MM.1S (cell line): ENCODE measurements around the gene TMEM272.

ENCODE experiments used
- EZH2 ChIP-seq: fragments of 300-600 bp; sonication (generic); optimal IDR thresholded peaks from 2 replicates; pipeline ENCODE3; 2017; ENCODE audit warnings: low read depth, mild to moderate bottlenecking, antibody characterized with exemption, low read length, mixed read lengths
- EZH2phosphoT487 ChIP-seq: fragments of 300-600 bp; sonication (generic); IDR thresholded peaks from 2 replicates; pipeline ENCODE4 v1.6.1; 2018; ENCODE audit warnings: antibody characterized with exemption, low read length
- TF ChIP-seq, protein P1 (sequence below): fragments of 300-600 bp; sonication (generic); IDR thresholded peaks from 2 replicates; pipeline ENCODE4 v1.5.1; 2016; ENCODE audit warnings: antibody characterized with exemption, low read length, mixed read lengths

DNA sequence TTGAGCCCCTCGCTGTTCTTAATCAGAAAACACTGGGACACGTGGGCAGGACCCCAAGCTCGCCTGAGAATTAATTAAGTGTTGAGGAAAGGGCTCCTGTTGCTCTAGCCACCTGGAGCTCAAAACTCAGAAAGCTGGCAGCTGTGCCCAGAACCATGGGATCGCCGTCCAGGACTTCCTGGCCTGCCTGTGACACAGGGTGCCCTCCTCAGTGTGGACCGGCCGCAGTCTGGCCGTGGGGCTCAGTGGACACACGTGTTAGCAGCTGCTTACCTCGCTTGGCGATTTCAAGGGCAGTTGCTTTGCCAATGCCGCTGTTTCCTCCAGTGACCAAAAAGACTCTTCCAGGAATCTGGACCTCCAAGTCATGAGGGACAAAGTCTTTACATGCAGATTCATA is 45.7 kb downstream of the TMEM272 start:
- TF ChIP-seq, protein P1, sequence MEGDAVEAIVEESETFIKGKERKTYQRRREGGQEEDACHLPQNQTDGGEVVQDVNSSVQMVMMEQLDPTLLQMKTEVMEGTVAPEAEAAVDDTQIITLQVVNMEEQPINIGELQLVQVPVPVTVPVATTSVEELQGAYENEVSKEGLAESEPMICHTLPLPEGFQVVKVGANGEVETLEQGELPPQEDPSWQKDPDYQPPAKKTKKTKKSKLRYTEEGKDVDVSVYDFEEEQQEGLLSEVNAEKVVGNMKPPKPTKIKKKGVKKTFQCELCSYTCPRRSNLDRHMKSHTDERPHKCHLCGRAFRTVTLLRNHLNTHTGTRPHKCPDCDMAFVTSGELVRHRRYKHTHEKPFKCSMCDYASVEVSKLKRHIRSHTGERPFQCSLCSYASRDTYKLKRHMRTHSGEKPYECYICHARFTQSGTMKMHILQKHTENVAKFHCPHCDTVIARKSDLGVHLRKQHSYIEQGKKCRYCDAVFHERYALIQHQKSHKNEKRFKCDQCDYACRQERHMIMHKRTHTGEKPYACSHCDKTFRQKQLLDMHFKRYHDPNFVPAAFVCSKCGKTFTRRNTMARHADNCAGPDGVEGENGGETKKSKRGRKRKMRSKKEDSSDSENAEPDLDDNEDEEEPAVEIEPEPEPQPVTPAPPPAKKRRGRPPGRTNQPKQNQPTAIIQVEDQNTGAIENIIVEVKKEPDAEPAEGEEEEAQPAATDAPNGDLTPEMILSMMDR: no peak
- TF ChIP-seq EZH2phosphoT487 (no peak), EZH2 (no peak)
